SK-N-SH (cell line): ENCODE data around the gene RNGTT. TPM values are rescaled to one million over a fixed set of nuclear protein-coding genes. Genes with fewer than 3 reads are reported as not detected.

Experiments
- CTCF ChIA-PET: fragments of 300-600, 350-600 bp; formaldehyde crosslinking; extraction: SDS; loops from one replicate; lab custom pipeline; 2021; lab: Yijun Ruan, JAX
- POLR2A ChIA-PET: fragments of 350-600 bp; sonication (Branson Sonifier 250); formaldehyde crosslinking; extraction: SDS; loops from one replicate; lab custom pipeline; 2020; ENCODE audit warnings: antibody characterized with exemption, inconsistent platforms; lab: Yijun Ruan, JAX
- DNase-seq: peaks from one replicate; pipeline ENCODE4 v3.0.0; 2012
- H2AFZ ChIP-seq: fragments of 200-600 bp; sonication (generic); 2 replicates; pipeline ENCODE4 v1.8.1; 2016; ENCODE audit warnings: antibody characterized with exemption, mild to moderate bottlenecking, low read depth
- H3F3A ChIP-seq: fragments of 200-600 bp; sonication (generic); replicated peaks from 2 replicates; pipeline ENCODE3; 2016; ENCODE audit warnings: antibody characterized with exemption, mild to moderate bottlenecking; ENCODE audit not compliant: insufficient read depth
- H3K27ac ChIP-seq, 2 experiments: fragments of 200-500 bp in 1 of 2; fragments of 200-600 bp in 1 of 2; sonication (Bioruptor generic) in 1 of 2; sonication (generic), shearing (Covaris generic) in 1 of 2; 2 replicates each; pipeline versions ENCODE4 v1.5.1 to v1.6.1; 2014 to 2016; ENCODE audit warnings: low read depth in 2 of 2, inconsistent platforms in 1 of 2, low read length in 1 of 2, mild to moderate bottlenecking in 1 of 2, mixed read lengths in 1 of 2
- H3K27me3 ChIP-seq: fragments of 200-600 bp; sonication (generic), shearing (Covaris generic); 2 replicates; pipeline ENCODE4 v1.6.1; 2016; ENCODE audit warnings: mixed run types; ENCODE audit not compliant: insufficient read depth
- H3K36me3 ChIP-seq, 2 experiments: fragments of 200-500 bp in 1 of 2; fragments of 200-600 bp in 1 of 2; sonication (Bioruptor generic) in 1 of 2; sonication (generic) in 1 of 2; replicated peaks in 1 of 2; 2 replicates each; pipeline versions ENCODE3 to v1.5.1; 2014 to 2016; ENCODE audit warnings: low read length in 1 of 2, mild to moderate bottlenecking in 1 of 2; ENCODE audit not compliant: insufficient read depth in 2 of 2, control insufficient read depth in 1 of 2
- H3K4me1 ChIP-seq, 2 experiments: fragments of 200-500 bp in 1 of 2; fragments of 200-600 bp in 1 of 2; sonication (Bioruptor generic) in 1 of 2; sonication (generic), shearing (Covaris generic) in 1 of 2; 2 replicates each; pipeline versions ENCODE4 v1.5.1 to v1.6.1; 2014 to 2016; ENCODE audit warnings: low read depth in 1 of 2, low read length in 1 of 2, mixed run types in 1 of 2; ENCODE audit not compliant: insufficient read depth in 2 of 2, control insufficient read depth in 1 of 2
- H3K4me2 ChIP-seq: fragments of 200-600 bp; sonication (generic), shearing (Covaris generic); 2 replicates; pipeline ENCODE4 v1.6.1; 2017; ENCODE audit warnings: mixed run types
- H3K4me3 ChIP-seq, 2 experiments: fragments of 200-500 bp in 1 of 2; fragments of 200-600 bp in 1 of 2; sonication (Bioruptor generic) in 1 of 2; sonication (generic), shearing (Covaris generic) in 1 of 2; 2 replicates each; pipeline versions ENCODE4 v1.5.1 to v1.8.1; 2014 to 2016; ENCODE audit warnings: low read depth in 2 of 2, inconsistent platforms in 1 of 2, low read length in 1 of 2, mild to moderate bottlenecking in 1 of 2, mixed read lengths in 1 of 2, moderate library complexity in 1 of 2
- H3K79me2 ChIP-seq: fragments of 200-600 bp; sonication (generic); 2 replicates; pipeline ENCODE4 v1.8.1; 2017; ENCODE audit warnings: mild to moderate bottlenecking; ENCODE audit not compliant: insufficient read depth
- H3K9ac ChIP-seq: fragments of 200-600 bp; sonication (generic); 2 replicates; pipeline ENCODE4 v1.6.1; 2017; ENCODE audit warnings: mixed run types
- H3K9me2 ChIP-seq: fragments of 200-600 bp; sonication (generic); 2 replicates; pipeline ENCODE4 v1.6.1; 2017; ENCODE audit warnings: mixed run types
- H3K9me3 ChIP-seq: fragments of 200-600 bp; sonication (generic); 2 replicates; pipeline ENCODE4 v1.6.1; 2017; ENCODE audit warnings: mixed run types, mild to moderate bottlenecking, moderate library complexity
- H4K20me1 ChIP-seq: fragments of 200-600 bp; sonication (generic); 2 replicates; pipeline ENCODE4 v1.6.1; 2017; ENCODE audit warnings: mild to moderate bottlenecking, mixed run types; ENCODE audit not compliant: insufficient read depth
- CTCF ChIP-seq: fragments of 200-600 bp; sonication (generic); IDR thresholded peaks from 2 replicates; pipeline ENCODE4 v1.6.1; 2017; ENCODE audit warnings: antibody characterized with exemption, mild to moderate bottlenecking, moderate library complexity
- EP300 ChIP-seq, 2 experiments: IDR thresholded peaks; 2 replicates each; pipeline versions ENCODE4 v1.4.0 to v1.6.1; 2012; ENCODE audit warnings: borderline replicate concordance in 1 of 2, low read depth in 1 of 2, low read length in 1 of 2
- EZH2phosphoT487 ChIP-seq: fragments of 200-600 bp; sonication (generic); IDR thresholded peaks from 2 replicates; pipeline ENCODE4 v1.6.1; 2017; ENCODE audit warnings: low read depth, mixed run types, mild to moderate bottlenecking, antibody characterized with exemption, moderate library complexity, borderline replicate concordance
- FOXJ3 ChIP-seq: sonication (generic); formaldehyde crosslinking; IDR thresholded peaks from 2 replicates; pipeline ENCODE4 v1.5.1; 2020; ENCODE audit warnings: mild to moderate bottlenecking, missing genetic modification reagents
- GABPA ChIP-seq: IDR thresholded peaks from 2 replicates; pipeline ENCODE4 v1.4.0; 2012; ENCODE audit warnings: low read depth, mild to moderate bottlenecking
- MEF2A ChIP-seq: IDR thresholded peaks from 2 replicates; pipeline ENCODE4 v1.4.0; 2012; ENCODE audit warnings: low read depth, borderline replicate concordance
- NRF1 ChIP-seq: IDR thresholded peaks from 2 replicates; pipeline ENCODE4 v1.6.1; 2012; ENCODE audit warnings: low read depth, mild to moderate bottlenecking, low read length
- RAD21 ChIP-seq: IDR thresholded peaks from 2 replicates; pipeline ENCODE4 v1.6.1; 2012; ENCODE audit warnings: mild to moderate bottlenecking, low read length
- REST ChIP-seq: IDR thresholded peaks from 2 replicates; pipeline ENCODE4 v1.6.1; 2012; ENCODE audit warnings: mild to moderate bottlenecking, low read depth, low read length, moderate library complexity
- RFX5 ChIP-seq: IDR thresholded peaks from 2 replicates; pipeline ENCODE4 v1.6.1; 2012; ENCODE audit warnings: mild to moderate bottlenecking, improper control_type of control experiment, low read length
- WGBS: methylation state at CpG from one replicate; pipeline ENCODE4 v1.1.6; 2017; ENCODE audit warnings: low lambda C conversion rate; 5-methylcytosine and 5-hydroxymethylcytosine counted together
- polyA plus RNA-seq, 3 experiments: library from polyadenylated mRNA; depleted of rRNA; stranded (reverse); fragments of >200 nt; gene quantifications; 2 replicates each; pipeline ENCODE4 v1.2.3, GENCODE V29; 2012
- TF ChIP-seq, protein P1 (sequence below): IDR thresholded peaks from 2 replicates; pipeline ENCODE4 v1.4.0; 2012; ENCODE audit warnings: low read depth

The RNGTT gene
- polyA plus RNA-seq, 1 of the 3 experiments (the other 2 are of a cell fraction) = 3.3 TPM

- H3K9me2 ChIP-seq = no peaks in the 10 kb centered on the region
- H3K36me3 ChIP-seq = peaks cover 0 to 25% of the 10 kb centered on the region in 2 experiments
- 96% methylated on average over 2 of the region's 2 CpGs for WGBS
- no peak overlapping the region for H3K9ac ChIP-seq
- no peaks in the 10 kb centered on the region for H3K27me3 ChIP-seq
- POLR2A ChIA-PET = no interaction called here
- no peak overlapping the region for H3K27ac ChIP-seq
- no peak overlapping the region for H2AFZ ChIP-seq
- no peak overlapping the region for H3K4me2 ChIP-seq
- H3K79me2 ChIP-seq = peaks cover 92% of the 10 kb centered on the region
- no peak overlapping the region for H3K4me3 ChIP-seq
- no peaks in the 10 kb centered on the region for H4K20me1 ChIP-seq
- CTCF ChIA-PET = interaction anchor here (0.7 kb wide), 1 partner anchor 19 kb away, joined by 3 read pairs; no protein-coding TSS in a partner anchor
- H3F3A ChIP-seq = peaks cover 2% of the 10 kb centered on the region
- TF ChIP-seq MEF2A = no peak
- H3K9me3 ChIP-seq = no peaks in the 10 kb centered on the region
- H3K4me1 ChIP-seq = no peaks in the 10 kb centered on the region
- DNase-seq = no peak
These were observed 9.7 kb downstream of the RNGTT start for GRCh38 chr6:88953550-88954386.

DNA sequence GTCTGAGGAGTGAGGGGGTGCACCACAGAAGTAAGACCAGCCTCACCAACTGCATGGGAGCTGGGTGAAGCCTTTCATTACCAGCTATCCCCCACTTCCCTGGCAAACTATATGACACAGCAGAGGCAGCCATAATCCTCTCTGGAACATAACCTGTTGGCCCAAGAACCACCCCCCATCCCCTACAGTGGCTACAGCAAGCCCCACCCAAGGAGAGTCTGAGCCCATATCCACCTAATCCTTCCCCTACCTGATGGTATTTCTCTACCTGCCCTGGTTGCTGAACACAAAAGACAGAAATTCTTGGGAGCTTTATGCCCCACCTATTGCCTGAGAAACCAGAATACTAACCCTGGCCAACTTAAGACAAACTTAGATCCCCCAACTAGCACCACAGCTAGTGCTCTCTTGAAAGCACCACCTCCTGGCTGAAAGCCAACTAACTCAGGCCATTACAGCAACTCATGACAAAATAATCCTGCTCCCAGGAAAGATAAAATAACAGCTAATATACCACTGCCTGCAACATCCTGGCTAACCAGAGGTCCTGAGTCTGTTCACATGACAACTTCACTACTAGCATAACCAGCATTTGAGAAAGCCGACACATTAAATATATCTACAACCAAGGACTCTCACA lies 11.2 kb downstream of the RNGTT start:
- no peaks in the 10 kb centered on the region for H4K20me1 ChIP-seq
- no peaks in the 10 kb centered on the region for H3K4me1 ChIP-seq
- H2AFZ ChIP-seq = no peak overlapping the region
- peaks cover 0 to 25% of the 10 kb centered on the region in 2 experiments for H3K36me3 ChIP-seq
- H3K27me3 ChIP-seq = no peaks in the 10 kb centered on the region
- no peak overlapping the region for H3K9ac ChIP-seq
- DNase-seq = no peak
- ChIA-PET POLR2A (no interaction called here), CTCF (no interaction called here)
- H3F3A ChIP-seq = no peaks in the 10 kb centered on the region
- peaks cover 76% of the 10 kb centered on the region for H3K79me2 ChIP-seq
- 85% methylated on average over 1 of the region's 1 CpG for WGBS
- H3K4me3 ChIP-seq = no peak overlapping the region
- H3K27ac ChIP-seq = no peak overlapping the region
- no peaks in the 10 kb centered on the region for H3K9me3 ChIP-seq
- no peaks in the 10 kb centered on the region for H3K9me2 ChIP-seq
- no peak overlapping the region for H3K4me2 ChIP-seq
- no peak for TF ChIP-seq NRF1
- TF ChIP-seq EZH2phosphoT487 = no peak
- TF ChIP-seq, protein P1, sequence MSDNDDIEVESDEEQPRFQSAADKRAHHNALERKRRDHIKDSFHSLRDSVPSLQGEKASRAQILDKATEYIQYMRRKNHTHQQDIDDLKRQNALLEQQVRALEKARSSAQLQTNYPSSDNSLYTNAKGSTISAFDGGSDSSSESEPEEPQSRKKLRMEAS = no peak
- TF ChIP-seq FOXJ3 (CRISPR knock-in tag) = no peak
- no peak for TF ChIP-seq GABPA
- no peak for TF ChIP-seq RFX5
- no peak for TF ChIP-seq CTCF
- TF ChIP-seq EP300 (IDR thresholded peaks at IDR 0.05; ENCODE audit: borderline replicate concordance in 1 of 2, low read depth in 1 of 2, low read length in 1 of 2) = no peak
- TF ChIP-seq RAD21 = no peak
- no peak for TF ChIP-seq REST
- TF ChIP-seq, all 33 proteins: peak for 0
